ENCODE results near the gene WDR64.

Gene WDR64

DNA sequence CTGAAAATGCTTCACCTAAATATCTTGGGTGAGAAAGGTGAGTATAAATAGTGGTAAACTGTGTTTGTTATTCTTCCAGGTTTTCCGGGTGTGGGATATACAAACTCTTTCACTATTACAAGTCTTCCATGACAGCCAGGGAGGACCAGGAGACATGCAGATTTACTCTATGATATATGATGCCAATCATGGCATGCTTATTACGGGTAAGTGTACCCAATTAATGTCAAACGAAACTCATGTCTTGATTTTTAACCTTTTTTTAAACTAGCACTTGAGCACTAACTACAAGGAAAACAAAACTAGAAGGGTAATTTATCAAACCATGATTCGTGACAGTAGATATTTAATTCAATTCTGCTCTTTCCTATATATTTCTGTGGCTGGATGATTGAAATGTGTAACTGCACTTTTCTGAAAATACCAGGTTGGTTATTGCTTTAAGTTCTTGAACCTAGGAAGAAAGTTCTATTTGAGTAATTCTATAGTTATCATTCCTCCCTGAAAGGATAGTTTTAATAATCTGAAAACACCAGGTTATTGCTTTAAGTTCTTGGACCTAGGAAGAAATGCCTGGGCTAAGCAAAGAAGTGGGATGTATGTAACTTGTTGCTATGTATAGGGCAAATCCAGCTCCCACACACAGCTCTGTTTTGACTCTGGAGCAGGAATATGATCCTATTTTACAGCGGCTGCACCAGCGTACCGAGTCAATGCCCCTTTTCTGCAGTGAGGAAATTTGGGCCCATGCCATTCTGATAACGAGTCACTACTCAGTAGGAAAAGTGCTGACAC lies 86.4 kb downstream of the WDR64 start:
- DNase-seq (ENCODE audit: low spot score) = no peak

DNA sequence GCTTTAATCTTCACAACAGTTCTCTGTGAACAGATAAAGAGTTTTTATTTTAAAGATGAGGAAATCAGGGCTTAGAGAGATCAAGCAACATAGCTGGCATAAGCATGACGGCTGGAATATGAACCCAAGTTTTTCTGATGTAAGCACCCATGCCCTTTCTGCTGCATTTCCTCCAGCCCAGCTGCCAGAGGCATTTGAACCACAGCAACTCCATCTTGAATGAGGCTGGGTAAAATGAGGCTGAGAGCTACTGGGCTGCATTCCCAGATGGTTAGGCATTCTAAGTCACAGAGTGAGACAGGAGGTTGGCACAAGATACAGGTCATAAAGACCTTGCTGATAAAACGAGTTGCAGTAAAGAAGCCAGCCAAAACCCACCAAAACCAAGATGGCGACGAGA lies 90.0 kb downstream of the WDR64 start:
- DNase-seq (ENCODE audit: low spot score) = no peak

DNA sequence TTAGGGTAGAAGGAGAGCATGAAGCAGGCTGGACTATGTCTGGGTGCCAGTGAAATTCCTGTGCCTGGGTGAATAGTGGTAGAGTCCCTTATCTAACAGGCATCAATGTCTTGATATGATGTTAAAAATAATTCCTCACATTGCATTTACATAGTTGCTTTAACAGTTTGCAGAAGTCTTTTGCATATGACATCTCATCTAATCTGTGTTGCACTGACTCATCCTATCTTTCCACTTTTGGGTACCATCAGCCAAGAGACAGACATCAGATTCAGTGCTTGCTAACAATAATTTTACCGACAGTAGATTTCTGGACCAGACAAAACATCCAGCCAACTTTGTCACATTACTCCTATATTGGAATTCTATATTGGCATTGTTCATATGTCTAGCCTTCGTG lies 92.5 kb downstream of the WDR64 start:
- DNase-seq (ENCODE audit: low spot score) = no peak

DNA sequence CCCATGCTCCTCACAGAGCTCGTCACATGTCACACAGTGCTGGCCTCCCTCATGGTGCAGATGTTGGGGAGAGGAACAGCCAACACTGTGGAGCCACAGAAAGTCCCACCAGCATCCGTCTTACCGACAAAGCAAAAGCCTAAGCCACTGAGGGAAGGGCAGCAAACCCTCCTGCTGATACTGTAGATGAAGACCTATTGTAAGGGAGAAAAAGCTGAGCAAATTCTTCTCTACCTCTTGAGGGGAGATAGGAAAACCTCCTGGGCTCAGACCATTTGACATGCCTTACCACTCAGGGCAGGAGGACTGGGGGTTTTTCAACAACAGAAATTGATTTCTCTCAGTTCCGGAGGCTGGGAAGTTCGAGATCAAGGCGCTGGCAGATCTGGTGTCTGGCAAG lies 95.9 kb downstream of the WDR64 start:
- DNase-seq (ENCODE audit: low spot score) = no peak

DNA sequence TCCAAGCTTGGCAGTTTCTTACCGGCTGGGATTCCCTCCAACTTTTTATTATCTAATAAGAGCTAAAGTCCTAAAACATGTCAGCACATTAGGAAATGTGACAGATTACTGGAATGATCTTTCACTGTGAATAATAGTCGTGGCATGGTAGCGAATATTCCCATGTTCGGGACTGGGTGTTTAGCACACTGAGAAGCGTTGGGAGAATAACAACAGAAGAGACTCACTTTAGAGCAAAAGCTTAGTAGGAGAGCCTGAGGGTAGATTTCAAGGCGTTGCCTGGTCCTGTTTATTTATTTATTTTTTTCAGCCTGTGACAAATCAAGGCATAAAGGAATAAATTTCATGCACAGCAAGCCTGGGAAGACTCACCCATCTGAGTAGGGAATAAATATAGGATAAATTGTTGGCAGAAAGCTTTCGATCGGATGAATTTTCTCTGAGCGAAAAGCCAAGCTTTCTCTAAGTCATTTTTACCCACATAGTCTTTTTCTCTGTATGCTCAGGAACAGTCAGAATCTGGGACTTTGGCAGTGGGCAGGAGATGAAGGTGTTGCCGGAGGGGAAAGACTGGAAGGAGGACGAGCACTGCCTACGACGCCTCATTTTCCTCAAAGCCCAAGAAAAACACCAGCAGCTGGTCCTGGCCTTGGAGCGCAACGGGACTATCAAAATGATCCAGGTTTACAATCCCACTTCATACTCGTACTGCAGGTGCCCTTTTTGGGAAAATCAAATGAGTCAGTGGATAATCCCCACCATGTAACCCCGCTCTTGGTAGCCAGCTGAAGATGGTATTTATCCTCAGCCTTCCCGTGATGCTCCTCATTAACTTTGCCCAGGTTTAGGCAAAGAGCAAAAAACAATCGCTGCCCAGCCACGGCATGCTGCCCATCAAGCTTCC lies 97.2 kb downstream of the WDR64 start:
- DNase-seq (ENCODE audit: low spot score) = no peak

DNA sequence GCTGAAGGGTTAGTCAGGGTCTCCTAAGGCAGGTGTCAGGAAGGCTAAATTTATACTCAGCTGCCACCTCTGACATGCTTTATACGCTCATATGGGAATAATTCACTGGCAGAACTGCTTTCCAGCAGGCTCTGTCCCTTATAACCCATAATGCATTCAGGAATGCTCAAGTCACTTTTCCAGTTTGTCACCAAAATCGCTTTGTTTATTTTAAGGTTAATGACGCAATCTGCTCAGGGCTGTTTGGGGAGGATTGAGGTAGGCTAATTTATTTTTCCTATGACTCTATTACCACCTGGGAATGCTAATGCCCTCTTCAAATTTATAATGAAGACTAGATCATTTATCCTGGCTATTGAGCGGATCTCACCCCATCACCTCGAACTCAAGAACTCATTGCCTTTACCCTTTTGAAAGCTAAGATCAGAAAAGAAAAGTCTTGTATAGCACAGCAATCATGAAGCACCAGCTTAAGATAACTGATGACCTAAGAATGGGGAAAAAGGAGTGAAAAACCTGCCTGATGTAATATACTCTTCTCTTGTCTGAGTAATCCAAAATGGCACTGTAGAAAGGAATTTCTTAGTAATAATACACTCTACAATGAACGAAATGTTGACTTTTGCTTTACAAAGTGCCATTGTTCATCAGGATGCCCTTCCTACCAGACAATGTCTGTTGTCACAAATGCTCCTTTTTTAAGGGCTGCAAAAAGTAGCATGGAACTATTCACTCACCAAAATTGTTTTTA lies 98.0 kb downstream of the WDR64 start:
- DNase-seq (ENCODE audit: low spot score) = no peak

DNA sequence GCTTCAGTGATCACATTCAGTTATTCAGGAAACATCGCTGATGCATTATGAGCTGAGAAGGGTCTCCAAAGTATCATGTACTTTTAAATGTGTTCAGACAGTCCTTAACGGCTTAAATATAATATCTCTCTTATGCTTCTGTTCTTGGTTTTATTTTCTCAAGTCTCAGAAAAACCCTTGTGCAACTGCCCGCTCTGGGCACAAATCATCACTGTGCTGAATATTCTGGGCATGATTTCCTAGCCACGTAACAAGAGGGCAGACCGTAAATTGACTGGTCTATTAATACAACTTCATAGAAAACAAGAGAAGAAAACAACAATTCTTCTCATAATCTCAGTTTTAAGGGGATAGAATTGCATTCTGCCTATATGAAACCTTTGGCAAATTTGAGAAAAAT lies 99.4 kb downstream of the WDR64 start:
- DNase-seq (ENCODE audit: low spot score) = no peak

DNA sequence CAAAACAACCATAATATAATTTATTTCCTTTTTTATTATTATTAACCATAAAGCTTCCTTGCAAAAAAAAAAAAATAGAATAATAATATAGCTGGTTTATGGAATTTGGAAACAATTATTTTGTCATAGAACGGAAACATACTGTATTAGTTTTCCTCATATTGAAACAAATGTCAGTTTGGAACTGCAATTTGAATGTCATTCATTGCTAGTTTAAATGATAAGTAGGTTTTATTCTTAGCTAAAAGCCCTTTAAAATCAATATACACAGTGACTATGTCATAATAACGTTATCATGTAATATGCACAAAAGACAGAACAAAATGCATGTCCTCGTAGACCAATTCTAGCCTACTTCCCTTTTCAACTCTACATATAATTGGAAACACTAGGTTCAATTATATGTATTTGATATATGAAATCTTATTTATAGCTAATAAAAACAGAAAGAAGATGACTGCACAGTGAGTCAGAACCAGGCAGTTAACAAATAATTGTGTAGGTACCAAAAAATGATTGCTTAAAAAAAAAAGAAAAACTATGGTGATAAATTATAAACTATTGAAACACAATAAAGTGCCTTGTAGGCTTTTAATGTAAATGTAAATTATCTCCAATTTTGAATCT lies 110.7 kb downstream of the WDR64 start:
- no peak for DNase-seq (ENCODE audit: low spot score)

DNA sequence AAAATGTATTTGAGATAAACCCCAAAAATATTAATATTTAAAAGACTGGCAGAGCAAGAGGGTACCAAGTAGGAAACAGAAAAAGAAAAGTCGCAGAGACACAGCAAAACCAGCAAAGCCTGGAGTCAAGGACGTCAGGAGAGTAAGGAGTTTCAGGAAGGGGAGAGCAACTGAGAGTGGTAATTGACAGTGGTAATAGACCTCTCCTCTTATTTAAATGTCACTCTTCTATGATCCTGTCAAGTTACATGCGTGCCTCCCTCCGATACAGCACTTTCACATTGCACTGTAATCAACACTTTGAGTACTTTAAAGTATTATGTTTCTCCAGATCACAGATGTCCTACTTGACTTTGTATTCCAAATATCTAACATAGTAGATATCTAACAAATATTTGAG lies 113.3 kb downstream of the WDR64 start:
- DNase-seq (ENCODE audit: low spot score) = no peak

DNA sequence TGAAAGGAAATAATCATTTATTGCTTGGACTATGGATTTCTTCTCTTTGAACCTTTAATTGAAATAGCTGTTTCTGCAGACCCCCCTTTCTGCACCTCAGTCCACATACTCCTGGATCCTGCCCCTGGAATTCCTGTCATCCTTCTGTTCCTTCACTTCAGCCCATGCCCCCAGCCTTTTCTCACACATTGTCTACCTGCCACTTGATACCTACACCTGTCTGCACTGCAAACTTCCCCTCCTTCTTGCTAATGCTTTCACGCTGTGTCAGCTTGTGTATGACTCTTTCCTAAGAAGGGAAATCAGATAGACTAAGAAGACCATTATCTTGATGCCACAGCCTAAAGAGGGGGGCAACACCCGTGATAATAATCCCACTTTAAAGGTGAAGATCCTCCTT lies 115.7 kb downstream of the WDR64 start:
- no peak for DNase-seq (ENCODE audit: low spot score)

DNA sequence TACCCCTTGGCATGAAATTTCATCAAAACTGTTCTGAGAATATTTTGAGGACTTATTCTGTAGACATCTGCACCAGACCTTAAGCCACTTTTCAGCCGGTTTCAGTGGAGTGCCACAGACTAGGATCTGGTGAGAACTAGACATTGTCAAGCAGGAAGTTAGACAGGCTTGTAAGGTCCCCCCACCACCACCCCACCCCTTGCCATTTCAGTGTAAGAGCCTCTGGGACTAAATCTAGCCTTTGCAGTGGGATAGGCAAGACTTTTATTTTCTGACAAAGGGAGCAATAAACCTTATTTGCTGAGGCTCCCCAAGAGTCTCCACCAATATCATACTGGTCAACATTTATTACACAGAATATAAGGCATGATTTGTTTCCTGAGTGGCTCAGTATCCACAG lies 118.0 kb downstream of the WDR64 start:
- no peak for DNase-seq (ENCODE audit: low spot score)

DNA sequence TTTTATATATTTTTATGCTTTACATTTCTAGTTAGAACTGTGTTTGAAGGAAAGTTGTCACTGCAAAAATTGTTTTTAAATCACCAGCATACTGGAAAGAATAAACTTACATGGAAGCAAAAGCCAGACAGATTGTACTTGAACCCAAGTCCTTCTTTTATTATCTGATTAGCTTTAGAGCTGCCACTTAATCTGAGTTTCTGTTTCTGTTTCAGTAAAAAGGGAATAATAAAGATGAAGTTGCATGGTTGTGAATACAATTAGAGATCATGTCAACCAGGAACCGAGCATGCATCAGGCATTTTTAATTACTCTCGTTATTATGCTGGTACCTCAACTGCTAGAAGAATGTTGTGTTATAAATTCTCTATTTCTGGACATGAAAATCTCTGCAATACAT lies 119.0 kb downstream of the WDR64 start:
- DNase-seq (ENCODE audit: low spot score) = no peak

DNA sequence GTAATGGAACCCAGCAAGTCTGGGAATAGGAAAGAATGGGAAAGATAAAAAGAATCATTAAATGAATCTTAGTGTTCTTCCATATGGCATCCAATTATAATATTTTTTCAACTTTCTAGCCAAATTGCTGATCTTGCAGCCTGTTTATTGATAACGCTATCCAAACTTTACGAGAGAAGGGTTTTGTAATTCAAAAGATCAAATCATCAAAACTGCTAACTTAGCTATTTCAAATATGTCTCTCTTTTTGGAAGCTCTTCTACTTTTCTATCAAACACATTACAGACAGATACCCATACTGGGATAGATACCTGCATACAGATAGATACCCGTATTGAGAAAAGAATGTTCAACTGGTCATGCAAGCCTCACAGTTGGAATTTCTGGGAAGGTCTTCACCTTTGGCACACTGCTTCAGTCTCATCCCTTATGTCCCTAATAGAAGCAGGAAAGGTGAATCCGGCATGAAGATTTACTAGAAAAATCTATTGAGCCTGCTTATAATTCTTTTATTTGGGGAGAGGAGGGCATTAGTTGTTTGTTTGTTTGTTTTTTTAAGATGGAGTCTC lies 120.9 kb downstream of the WDR64 start:
- DNase-seq (ENCODE audit: low spot score) = no peak

DNA sequence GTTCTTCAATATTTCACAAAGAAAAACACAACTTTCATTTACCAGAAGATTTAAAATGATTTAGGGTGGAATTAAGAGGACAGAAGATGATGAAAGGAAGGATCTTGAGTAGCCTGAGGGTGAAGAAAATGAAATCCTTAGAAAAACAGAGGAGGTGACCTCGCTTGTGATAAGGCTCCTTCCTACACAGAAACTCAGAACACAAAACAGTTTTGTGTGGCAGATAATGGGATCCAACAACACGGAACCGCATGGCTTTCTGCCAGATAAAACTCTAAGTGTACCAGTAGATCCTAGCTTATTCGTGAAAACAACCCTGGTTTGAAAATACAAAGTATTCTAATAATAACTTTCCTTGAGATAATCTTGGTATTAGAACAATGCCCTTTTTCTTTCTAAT lies 121.9 kb downstream of the WDR64 start:
- DNase-seq (ENCODE audit: low spot score) = no peak

DNA sequence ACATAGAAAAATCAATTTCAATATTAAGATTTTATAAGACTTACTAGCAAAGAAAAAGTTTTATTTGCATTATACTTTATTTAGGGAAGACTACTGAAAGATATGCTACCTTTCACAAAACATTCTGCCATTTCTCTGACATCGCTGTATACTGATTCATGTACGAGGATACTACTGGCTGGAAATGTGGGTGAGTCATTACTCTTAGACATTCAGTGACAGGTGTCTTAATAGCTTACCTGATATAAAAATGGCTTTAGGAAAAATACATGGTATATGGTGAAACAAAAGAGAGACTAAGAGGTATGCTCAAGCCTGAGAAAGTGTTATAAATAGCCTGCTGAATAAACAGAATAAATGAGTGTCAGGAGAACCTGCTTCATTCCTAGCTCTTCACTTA lies 122.9 kb downstream of the WDR64 start:
- no peak for DNase-seq (ENCODE audit: low spot score)

DNA sequence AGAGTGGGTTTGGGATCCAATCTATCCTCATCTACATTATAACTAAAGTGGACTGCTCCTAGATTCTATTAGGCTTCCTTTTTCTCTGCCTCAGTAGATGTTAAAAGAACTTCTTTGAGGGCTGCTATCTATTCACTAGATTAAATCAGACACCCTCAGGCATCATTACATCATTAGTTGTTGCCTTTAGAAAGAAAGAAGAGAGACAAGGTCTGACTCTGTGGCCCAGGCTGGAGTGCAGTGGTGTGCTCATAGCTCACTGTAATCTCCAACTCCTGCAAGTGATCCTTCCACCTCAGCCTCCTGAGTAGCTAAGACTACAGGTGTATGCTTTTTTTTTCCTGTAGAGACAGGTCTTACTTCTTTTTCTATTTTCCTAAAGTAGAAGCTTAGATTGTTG lies 124.8 kb downstream of the WDR64 start:
- no peak for DNase-seq (ENCODE audit: low spot score)

DNA sequence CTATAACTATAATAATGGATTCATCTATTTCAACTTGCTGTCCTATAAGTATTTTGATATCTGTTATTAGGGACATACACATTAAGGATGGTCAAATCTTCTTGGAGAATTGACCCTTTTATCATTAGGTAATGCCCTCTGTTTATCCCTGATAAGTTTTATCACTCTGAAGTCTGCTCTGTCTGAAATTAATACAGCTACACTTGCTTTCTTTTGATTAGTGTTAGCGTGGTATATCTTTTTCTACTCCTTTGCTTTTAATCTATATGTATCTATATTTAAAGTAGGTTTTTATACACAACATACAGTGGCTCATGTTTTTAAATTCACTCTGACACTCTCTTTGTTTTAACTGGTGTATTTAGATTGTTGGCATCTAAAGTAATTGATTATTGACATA lies 126.0 kb downstream of the WDR64 start:
- DNase-seq (ENCODE audit: low spot score) = no peak

DNA sequence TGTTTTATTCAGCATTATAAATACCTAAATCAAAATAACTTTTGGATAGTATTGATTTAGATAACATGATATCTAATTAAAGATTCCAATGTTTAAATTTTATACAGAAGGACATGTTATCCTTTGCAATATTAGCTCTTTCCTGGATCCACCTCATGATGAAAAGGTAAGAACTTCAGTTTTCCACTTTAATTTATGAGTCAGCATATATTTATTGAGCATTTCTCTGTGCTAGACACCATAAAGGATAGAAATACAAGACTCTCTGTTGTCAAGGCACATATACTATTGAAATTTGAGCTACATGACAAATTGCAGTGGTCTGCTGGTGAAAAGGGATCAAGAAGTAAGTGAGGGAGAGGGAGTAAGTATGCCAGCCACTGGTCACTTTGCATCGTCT lies 127.8 kb downstream of the WDR64 start:
- no peak for DNase-seq (ENCODE audit: low spot score)

DNA sequence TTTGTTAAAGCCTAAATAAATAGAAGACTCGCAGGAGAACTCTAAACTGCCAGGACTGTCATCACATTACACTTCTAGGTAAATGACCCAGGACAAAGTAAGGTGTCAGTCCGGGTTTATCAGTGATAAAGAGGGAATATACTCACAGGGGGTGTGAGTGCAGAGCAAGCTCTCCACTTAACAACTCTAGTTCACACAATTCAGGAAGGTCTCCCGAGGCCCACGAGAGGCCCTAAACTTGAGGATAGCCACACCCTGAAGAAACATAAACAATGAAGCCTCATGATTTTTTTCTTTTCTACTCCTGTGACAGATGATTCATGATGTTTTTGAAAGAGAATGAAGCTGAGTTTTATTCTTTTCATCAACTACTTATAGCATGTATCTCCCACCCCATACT lies 130.3 kb downstream of the WDR64 start:
- no peak for DNase-seq (ENCODE audit: low spot score)

DNA sequence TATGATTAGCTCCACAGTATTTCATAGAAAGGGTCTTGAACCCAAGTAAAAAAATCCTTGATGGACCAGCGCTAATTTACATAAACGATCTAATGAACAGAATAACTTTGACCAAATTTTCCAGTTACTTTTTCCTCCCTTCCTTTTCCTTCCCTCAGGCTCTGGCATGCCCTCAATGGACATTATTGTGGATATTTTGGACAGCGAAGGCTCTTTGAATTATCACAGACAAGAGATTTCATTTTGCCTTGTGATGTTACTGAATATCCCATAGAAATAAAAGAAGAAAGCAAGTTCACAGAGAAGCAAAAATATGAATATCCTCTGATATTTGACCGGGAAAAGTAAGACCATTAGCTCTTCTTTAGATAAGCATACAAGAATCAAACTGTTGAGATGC lies 135.6 kb downstream of the WDR64 start:
- DNase-seq (ENCODE audit: low spot score) = no peak

DNA sequence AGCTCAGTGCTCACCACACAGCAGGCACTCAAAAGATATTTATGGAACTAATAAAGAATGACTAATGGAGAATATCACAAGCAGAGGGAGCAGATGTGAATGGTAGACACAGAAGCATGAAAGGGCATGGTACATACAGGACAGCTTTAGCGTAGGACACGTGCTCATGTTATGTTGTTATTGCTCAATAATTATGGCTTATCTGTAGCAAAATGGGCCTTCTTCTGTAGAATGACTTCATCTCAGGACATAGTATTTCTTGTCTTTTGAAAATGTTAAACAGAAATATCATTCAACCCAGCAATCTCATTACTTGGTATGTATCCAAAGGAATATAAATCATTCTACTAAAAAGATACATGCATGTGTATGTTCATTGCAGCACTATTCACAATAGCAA lies 137.0 kb downstream of the WDR64 start:
- no peak for DNase-seq (ENCODE audit: low spot score)

DNA sequence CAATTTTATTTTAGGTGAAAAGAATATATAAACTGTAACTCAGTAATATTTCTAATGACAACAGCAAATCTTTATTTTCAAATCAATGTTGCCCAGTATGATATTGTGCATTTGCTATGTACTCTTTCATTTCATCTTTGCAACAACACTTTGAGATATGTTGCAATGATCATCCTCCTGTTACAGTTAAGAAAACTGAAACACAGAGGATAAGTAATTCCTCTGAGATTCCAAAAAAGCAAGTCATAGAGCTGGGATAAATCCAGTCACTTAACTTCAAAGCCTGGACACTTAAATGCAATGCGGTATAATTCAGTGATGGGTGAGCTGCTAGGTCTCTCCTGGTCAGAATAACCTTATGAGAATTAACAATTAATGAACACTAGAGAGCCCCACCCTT lies 147.3 kb downstream of the WDR64 start:
- no peak for DNase-seq (ENCODE audit: low spot score)

Measured in CD4-positive, alpha-beta T cell treated with Interleukin-6 at 100 ng/mL for 8 hours (primary cell).